ENCODE data around the gene GPR78.

Gene GPR78

GRCh38 chr4:8536467-8536866, 43.7 kb upstream of the GPR78 start:
- H3K4me1 Mint-ChIP-seq, result peaks cover 27% of the 10 kb centered on the region

GRCh38 chr4:8537041-8537461, 43.1 kb upstream of the GPR78 start:
- H3K4me1 Mint-ChIP-seq, result peaks cover 27% of the 10 kb centered on the region
- H3K27me3 Mint-ChIP-seq (ENCODE audit: low read depth), result peaks cover 7% of the 10 kb centered on the region
- no peaks in the 10 kb centered on the region for H3K9me3 Mint-ChIP-seq
- H3K4me3 Mint-ChIP-seq, result no peak overlapping the region
- peak overlapping the region; percentile 67 to 74 (median 67) for H3K27ac Mint-ChIP-seq
- no peaks in the 10 kb centered on the region for H3K36me3 Mint-ChIP-seq (ENCODE audit: low read depth)
- TF ChIP-seq CTCF (IDR thresholded peaks at IDR 0.05; ENCODE audit: unreplicated experiment in 3 of 3), result no peak

More at GRCh38 chr4:8536467-8536866, 43.7 kb upstream of the GPR78 start:
- H3K36me3 Mint-ChIP-seq (ENCODE audit: low read depth), result no peaks in the 10 kb centered on the region
- H3K9me3 Mint-ChIP-seq, result peaks cover 4% of the 10 kb centered on the region
- H3K27ac Mint-ChIP-seq, result peak overlapping the region in 1 of 3 experiments; percentile 67
- H3K27me3 Mint-ChIP-seq (ENCODE audit: low read depth), result peaks cover 5% of the 10 kb centered on the region
- TF ChIP-seq CTCF (IDR thresholded peaks at IDR 0.05; ENCODE audit: unreplicated experiment in 3 of 3), result no peak
- no peak overlapping the region for H3K4me3 Mint-ChIP-seq

- TF ChIP-seq CTCF (IDR thresholded peaks at IDR 0.05; ENCODE audit: unreplicated experiment in 3 of 3), result no peak
- Mint-ChIP-seq H3K4me3 (no peak overlapping the region), H3K4me1 (peaks cover 24% of the 10 kb centered on the region), H3K27ac (no peak overlapping the region), H3K36me3 (ENCODE audit: low read depth) (no peaks in the 10 kb centered on the region), H3K9me3 (no peaks in the 10 kb centered on the region), H3K27me3 (ENCODE audit: low read depth) (peaks cover 9% of the 10 kb centered on the region)
Measured at GRCh38 chr4:8538076-8538702, 42.0 kb upstream of the GPR78 start.

DNA sequence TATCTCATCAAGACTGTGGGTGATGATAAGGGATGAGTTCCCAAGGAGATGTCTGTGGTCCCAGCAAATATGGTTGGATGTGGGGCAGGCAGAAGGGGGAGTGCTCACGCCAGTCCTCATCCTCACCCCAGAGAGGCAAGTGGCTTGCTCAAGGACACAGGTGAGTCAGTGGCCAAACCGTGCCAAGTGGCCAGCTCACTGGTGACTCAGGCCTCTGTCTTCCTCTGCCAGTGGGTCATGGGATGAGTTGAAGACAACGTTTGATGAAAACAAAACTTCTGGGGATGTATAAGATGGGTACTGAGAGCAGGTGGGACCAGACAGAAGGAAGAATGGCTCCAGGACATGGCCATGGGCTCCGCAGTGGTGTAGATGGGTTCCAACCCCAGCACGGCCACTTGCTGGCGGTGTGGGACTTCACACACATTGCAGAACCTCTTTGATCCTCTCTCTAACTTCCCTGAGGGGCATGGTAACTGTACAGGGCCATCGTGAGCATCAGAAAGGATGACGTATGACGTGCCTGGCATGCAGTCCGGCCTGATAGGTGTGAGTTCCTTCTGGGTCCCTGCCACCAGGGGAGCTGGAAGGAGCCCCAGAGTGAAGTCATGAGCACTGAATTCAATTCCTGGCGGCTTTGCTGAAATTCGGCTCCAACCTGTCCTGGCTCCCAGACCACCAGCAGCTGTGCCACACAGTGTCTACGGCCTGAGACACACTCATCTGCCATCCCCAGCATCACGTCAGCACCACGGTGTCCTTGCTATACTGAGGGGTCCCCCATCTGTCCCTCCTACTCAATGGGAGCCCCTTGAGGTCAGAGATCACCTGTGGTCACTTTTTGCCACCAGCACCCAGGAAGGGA, 41.3 kb upstream of the GPR78 start:
- H3K4me1 Mint-ChIP-seq, result peaks cover 19% of the 10 kb centered on the region
- no peak overlapping the region for H3K4me3 Mint-ChIP-seq
- TF ChIP-seq CTCF (IDR thresholded peaks at IDR 0.05; ENCODE audit: unreplicated experiment in 3 of 3), result no peak
- no peaks in the 10 kb centered on the region for H3K9me3 Mint-ChIP-seq
- peaks cover 9% of the 10 kb centered on the region for H3K27me3 Mint-ChIP-seq (ENCODE audit: low read depth)
- H3K36me3 Mint-ChIP-seq (ENCODE audit: low read depth), result no peaks in the 10 kb centered on the region
- H3K27ac Mint-ChIP-seq, result no peak overlapping the region

GRCh38 chr4:8539661-8540060, 40.5 kb upstream of the GPR78 start:
- Mint-ChIP-seq H3K4me3 (no peak overlapping the region), H3K9me3 (no peaks in the 10 kb centered on the region), H3K27me3 (ENCODE audit: low read depth) (peaks cover 9% of the 10 kb centered on the region), H3K27ac (no peak overlapping the region), H3K4me1 (peaks cover 12% of the 10 kb centered on the region), H3K36me3 (ENCODE audit: low read depth) (no peaks in the 10 kb centered on the region)
- no peak for TF ChIP-seq CTCF (IDR thresholded peaks at IDR 0.05; ENCODE audit: unreplicated experiment in 3 of 3)
